Endothelial cell (in vitro differentiated cells): Measurements from ENCODE around the gene MAMSTR. TPM values are rescaled to one million over a fixed set of nuclear protein-coding genes. Genes with fewer than 3 reads are reported as not detected.

Experiments
- DNase-seq: peaks from one replicate; pipeline ENCODE4 v3.0.0; 2021; ENCODE audit warnings: low spot score
- H3K27ac Mint-ChIP-seq: one replicate; pipeline ENCODE4 v1.8.0; 2021; ENCODE audit warnings: mixed read lengths, inconsistent platforms; ENCODE audit not compliant: unreplicated experiment
- H3K27me3 Mint-ChIP-seq: one replicate; pipeline ENCODE4 v1.8.0; 2021; ENCODE audit warnings: mild to moderate bottlenecking, moderate library complexity, mixed read lengths, inconsistent platforms; ENCODE audit not compliant: unreplicated experiment
- H3K36me3 Mint-ChIP-seq: one replicate; pipeline ENCODE4 v1.8.0; 2021; ENCODE audit warnings: mild to moderate bottlenecking, low read depth, mixed read lengths, inconsistent platforms; ENCODE audit not compliant: unreplicated experiment
- H3K4me1 Mint-ChIP-seq: one replicate; pipeline ENCODE4 v1.8.0; 2021; ENCODE audit warnings: mild to moderate bottlenecking, mixed read lengths, inconsistent platforms; ENCODE audit not compliant: unreplicated experiment
- H3K4me3 Mint-ChIP-seq: one replicate; pipeline ENCODE4 v1.8.0; 2021; ENCODE audit warnings: mild to moderate bottlenecking, mixed read lengths, inconsistent platforms; ENCODE audit not compliant: unreplicated experiment
- H3K9me3 Mint-ChIP-seq: one replicate; pipeline ENCODE4 v1.8.0; 2021; ENCODE audit warnings: mixed read lengths, inconsistent platforms; ENCODE audit not compliant: unreplicated experiment
- total RNA-seq: library from RNA; stranded (reverse); fragmentation: NEBNext Ultra II Directional; extraction: Animal tissue kit (Norgen Biotek cat#: 25700); gene quantifications from one replicate; pipeline ENCODE4 v1.2.1, GENCODE V29; 2021; ENCODE audit not compliant: unreplicated experiment
- TF ChIP-seq, protein P1 (sequence below): fragments of 200-600 bp; sonication (generic); IDR thresholded peaks from one replicate; pipeline ENCODE4 v1.5.0; 2021; ENCODE audit warnings: antibody characterized with exemption; ENCODE audit not compliant: unreplicated experiment

MAMSTR gene
- total RNA-seq, 1 donor from 2014 or later = 1.5 TPM

DNA sequence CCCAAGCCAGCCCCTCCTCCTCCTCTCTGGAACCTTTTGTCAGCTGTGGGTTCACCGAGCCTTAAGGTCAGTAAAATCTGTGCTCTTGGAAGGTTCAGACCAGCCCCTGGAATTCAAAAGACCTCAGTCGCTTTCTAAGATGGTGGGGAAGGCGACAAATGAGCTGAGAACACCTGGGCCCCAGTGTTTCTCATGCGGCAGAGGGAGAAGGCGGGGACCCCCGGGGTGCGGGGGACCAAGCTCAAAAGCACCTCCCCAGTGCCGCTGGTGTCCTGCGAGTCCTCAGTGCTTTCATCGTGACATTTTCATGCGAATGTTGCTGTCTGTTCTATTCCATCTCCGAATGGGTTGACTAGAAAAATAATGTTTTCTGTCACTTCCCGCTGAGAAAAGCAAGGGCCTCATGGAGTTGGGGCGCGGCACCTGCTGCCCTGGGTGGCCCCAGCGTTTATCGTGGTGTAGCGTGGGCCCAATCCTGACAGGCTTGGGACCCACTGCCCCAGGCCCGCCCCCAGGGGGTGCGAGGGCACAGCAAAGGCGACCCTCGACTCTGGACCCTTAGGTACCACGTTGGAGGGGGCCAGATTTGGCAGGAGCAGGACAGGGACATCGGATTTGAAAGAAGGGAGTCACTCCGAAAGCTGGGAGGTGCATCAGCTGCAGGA lies 46.0 kb downstream of the MAMSTR start:
- H3K9me3 Mint-ChIP-seq = no peaks in the 10 kb centered on the region
- H3K27me3 Mint-ChIP-seq = peaks cover 14% of the 10 kb centered on the region
- DNase-seq = no peak
- peaks cover 5% of the 10 kb centered on the region for H3K36me3 Mint-ChIP-seq
- TF ChIP-seq, protein P1, sequence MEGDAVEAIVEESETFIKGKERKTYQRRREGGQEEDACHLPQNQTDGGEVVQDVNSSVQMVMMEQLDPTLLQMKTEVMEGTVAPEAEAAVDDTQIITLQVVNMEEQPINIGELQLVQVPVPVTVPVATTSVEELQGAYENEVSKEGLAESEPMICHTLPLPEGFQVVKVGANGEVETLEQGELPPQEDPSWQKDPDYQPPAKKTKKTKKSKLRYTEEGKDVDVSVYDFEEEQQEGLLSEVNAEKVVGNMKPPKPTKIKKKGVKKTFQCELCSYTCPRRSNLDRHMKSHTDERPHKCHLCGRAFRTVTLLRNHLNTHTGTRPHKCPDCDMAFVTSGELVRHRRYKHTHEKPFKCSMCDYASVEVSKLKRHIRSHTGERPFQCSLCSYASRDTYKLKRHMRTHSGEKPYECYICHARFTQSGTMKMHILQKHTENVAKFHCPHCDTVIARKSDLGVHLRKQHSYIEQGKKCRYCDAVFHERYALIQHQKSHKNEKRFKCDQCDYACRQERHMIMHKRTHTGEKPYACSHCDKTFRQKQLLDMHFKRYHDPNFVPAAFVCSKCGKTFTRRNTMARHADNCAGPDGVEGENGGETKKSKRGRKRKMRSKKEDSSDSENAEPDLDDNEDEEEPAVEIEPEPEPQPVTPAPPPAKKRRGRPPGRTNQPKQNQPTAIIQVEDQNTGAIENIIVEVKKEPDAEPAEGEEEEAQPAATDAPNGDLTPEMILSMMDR = no peak
- no peak overlapping the region for H3K4me3 Mint-ChIP-seq
- H3K27ac Mint-ChIP-seq = no peak overlapping the region
- peaks cover 4% of the 10 kb centered on the region for H3K4me1 Mint-ChIP-seq

DNA sequence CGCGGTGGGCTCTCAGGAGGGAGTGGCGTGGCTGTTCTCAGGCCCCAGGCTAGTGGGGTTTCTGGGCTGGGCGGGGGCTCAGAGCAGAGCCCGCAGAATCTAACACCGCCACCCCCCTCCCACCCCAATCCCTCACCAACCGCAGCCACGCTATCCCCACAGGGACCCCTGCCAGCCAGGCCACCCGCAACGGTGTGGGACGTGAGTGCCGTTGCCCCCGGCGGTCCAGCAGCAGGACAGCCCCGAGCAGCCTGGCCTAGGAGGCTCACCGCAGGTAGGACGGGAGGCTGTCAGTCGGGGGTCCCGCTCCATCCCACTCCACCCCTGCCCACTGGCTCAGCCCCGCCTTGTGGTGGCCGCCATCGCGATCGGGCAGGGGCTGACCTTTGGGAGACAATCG lies 46.5 kb downstream of the MAMSTR start, which contains the start of gene NTN5:
TSS of gene NTN5 (minus strand) at position 24 of the 400 bp plus-strand sequence. CDS start 2,031 bp downstream, outside the sequence.
- Mint-ChIP-seq H3K4me3 (no peak within 1 kb of the TSS), H3K27ac (no peak within 1 kb of the TSS)

GRCh38 chr19:48671446-48671995 lies 48.0 kb downstream of the MAMSTR start:
- Mint-ChIP-seq H3K4me3 (no peak overlapping the region), H3K4me1 (peaks cover 4% of the 10 kb centered on the region), H3K36me3 (peaks cover 5% of the 10 kb centered on the region)

More for the DNA sequence above, 46.5 kb downstream of the MAMSTR start, which contains the start of gene NTN5:
- peaks cover 14% of the 10 kb centered on the region for H3K27me3 Mint-ChIP-seq
- TF ChIP-seq, protein P1 = no peak
- no peaks in the 10 kb centered on the region for H3K9me3 Mint-ChIP-seq
- peaks cover 4% of the 10 kb centered on the region for H3K4me1 Mint-ChIP-seq
- no peak for DNase-seq
- peaks cover 5% of the 10 kb centered on the region for H3K36me3 Mint-ChIP-seq

GRCh38 chr19:48670699-48671445 lies 48.7 kb downstream of the MAMSTR start:
- TF ChIP-seq, protein P1 = no peak
- H3K4me3 Mint-ChIP-seq = no peak overlapping the region
- H3K27me3 Mint-ChIP-seq = peaks cover 14% of the 10 kb centered on the region
- no peak overlapping the region for H3K27ac Mint-ChIP-seq
- DNase-seq = no peak
- peaks cover 5% of the 10 kb centered on the region for H3K36me3 Mint-ChIP-seq
- no peaks in the 10 kb centered on the region for H3K9me3 Mint-ChIP-seq
- peaks cover 4% of the 10 kb centered on the region for H3K4me1 Mint-ChIP-seq

More at GRCh38 chr19:48671446-48671995, 48.0 kb downstream of the MAMSTR start:
- DNase-seq = no peak
- Mint-ChIP-seq H3K27me3 (peaks cover 14% of the 10 kb centered on the region), H3K9me3 (no peaks in the 10 kb centered on the region), H3K27ac (no peak overlapping the region)
- TF ChIP-seq, protein P1 = no peak
